SK-N-MC (cell line): ENCODE results near the gene RAB29.

Source experiments
- DNase-seq: peaks from one replicate; pipeline ENCODE4 v3.0.0-alpha.2; 2011; ENCODE audit warnings: low read depth, low spot score
- H3K27ac ChIP-seq: fragments of 200-600 bp; sonication (generic); 2 replicates; pipeline ENCODE4 v1.5.1; 2016; ENCODE audit warnings: mixed run types
- H3K36me3 ChIP-seq: fragments of 200-600 bp; sonication (generic); 2 replicates; pipeline ENCODE4 v1.6.1; 2017; ENCODE audit warnings: antibody characterized with exemption, low read length, mixed read lengths; ENCODE audit not compliant: insufficient read depth
- H3K4me3 ChIP-seq: fragments of 200-600 bp; sonication (generic); 2 replicates; pipeline ENCODE4 v1.5.1; 2016
- H3K9ac ChIP-seq: fragments of 200-600 bp; sonication (generic); 2 replicates; pipeline ENCODE4 v1.8.0; 2017; ENCODE audit warnings: mixed run types, mixed read lengths; ENCODE audit not compliant: insufficient read length
- H3K9me3 ChIP-seq: fragments of 200-600 bp; sonication (generic); 2 replicates; pipeline ENCODE4 v1.6.1; 2017; ENCODE audit warnings: low read depth, mild to moderate bottlenecking, antibody characterized with exemption, low read length, moderate library complexity, mixed read lengths
- EZH2 ChIP-seq: fragments of 200-600 bp; sonication (generic); IDR thresholded peaks from one replicate; pipeline ENCODE4 v1.6.1; 2017; ENCODE audit warnings: antibody characterized with exemption
- FOXP2 ChIP-seq: optimal IDR thresholded peaks from 2 replicates; pipeline ENCODE3; 2011; ENCODE audit warnings: mild to moderate bottlenecking, moderate library complexity; ENCODE audit not compliant: insufficient read depth; ENCODE audit errors: extremely low read length, control extremely low read depth
- POLR2AphosphoS5 ChIP-seq: IDR thresholded peaks from 2 replicates; pipeline ENCODE4 v1.6.1; 2012; ENCODE audit warnings: mild to moderate bottlenecking, low read depth, low read length, borderline replicate concordance

Gene RAB29

DNA sequence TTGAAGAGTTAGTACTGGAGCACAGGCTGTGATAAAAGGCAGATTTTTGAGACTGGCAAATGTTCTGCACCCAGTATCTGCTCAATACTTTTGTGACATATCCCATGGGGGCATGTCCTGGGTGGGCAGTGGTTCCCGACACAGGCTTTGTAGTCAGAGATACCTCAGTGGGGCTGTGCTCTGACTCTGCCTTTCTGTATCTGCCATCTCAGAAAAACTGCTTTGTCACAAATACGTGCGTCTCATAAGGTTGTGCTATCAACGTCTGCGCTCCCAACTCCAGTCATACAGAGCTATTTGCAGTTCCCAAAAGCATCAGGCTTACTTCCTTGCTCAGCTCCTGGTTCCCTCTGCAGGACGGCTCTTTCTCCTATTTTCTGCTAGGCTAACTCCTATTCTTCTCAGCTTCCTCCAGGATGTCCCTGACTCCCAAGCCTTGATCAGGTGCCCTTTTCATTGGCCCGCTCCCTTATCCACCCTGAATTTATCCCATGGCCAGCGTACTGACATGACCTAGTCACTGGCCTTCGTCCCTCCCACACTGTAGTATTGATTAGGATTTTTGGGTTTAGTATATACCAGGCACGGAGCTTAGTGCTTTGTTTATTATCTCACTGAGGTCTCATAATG lies 12.1 kb upstream of the RAB29 start:
- TF ChIP-seq FOXP2, result no peak
- no peak for TF ChIP-seq POLR2AphosphoS5
- TF ChIP-seq EZH2, result no peak
- DNase-seq, result no peak

DNA sequence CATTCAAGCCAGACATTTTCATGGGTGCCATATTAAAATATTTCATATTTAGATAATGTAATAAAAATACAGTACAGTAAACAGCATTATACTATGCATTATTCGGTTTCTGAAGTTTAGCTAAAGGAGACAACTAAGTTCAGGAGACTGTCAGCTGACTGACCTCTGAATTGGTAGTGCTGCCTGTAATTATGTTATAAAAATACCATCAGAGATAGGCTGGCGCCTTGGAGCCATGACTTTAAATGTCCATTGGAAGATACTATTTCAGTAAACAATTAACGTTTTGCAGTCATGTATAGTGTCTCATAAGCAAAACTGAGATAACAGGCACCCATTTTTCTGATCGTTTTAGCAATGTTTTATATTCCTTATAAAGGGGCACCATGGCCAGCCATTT lies 11.3 kb upstream of the RAB29 start:
- no peak overlapping the region for H3K9ac ChIP-seq
- H3K9me3 ChIP-seq, result no peaks in the 10 kb centered on the region
- no peak for TF ChIP-seq FOXP2
- no peak for TF ChIP-seq POLR2AphosphoS5
- no peak for TF ChIP-seq EZH2
- H3K36me3 ChIP-seq, result no peaks in the 10 kb centered on the region
- no peak overlapping the region for H3K4me3 ChIP-seq
- no peak for DNase-seq
- H3K27ac ChIP-seq, result no peak overlapping the region

More for the DNA sequence above, 12.1 kb upstream of the RAB29 start:
- no peak overlapping the region for H3K27ac ChIP-seq
- H3K4me3 ChIP-seq, result no peak overlapping the region
- no peaks in the 10 kb centered on the region for H3K36me3 ChIP-seq
- no peak overlapping the region for H3K9ac ChIP-seq
- no peaks in the 10 kb centered on the region for H3K9me3 ChIP-seq

DNA sequence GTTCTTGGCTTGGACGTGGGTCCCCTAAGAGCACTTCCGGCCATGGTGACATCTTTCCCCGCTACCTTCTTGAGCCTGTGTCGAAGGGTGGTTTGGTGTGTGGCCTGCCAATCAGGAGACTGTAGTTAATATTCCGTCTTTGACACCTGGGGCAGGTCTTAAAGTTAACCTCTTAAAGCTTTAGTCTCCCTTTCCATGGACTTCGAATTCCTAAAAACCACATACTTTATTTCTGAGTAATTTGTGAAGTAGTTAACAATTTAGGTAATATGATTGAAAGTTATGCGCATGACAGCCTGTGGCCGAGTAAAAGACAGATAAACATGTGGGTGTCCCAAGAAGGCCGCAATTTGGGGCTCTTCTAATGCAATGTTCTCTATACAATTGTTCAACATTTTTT lies 10.2 kb upstream of the RAB29 start:
- Histone ChIP-seq H3K27ac (no peak overlapping the region), H3K36me3 (no peaks in the 10 kb centered on the region)

DNA sequence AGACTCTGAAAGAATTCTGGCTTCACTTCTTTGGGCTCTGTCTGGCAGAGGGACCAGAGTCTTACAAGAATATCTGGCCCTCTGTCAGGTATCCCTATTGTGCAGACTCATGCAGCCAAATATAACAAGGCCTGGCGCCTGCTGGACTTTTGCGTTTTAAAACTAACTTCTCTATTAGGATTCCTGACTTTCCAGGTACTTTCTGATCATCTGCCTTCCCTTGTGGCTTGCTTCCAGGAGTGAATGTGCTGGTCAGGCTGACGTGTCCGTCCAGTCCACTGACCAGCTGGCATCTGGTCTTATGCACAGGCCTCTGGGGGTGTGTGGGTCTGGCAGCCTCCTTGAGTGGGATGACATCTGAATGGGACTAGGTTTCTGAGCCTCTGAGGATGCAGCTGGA lies 8.6 kb upstream of the RAB29 start:
- no peak for TF ChIP-seq POLR2AphosphoS5
- TF ChIP-seq FOXP2, result no peak
- no peak for TF ChIP-seq EZH2
- H3K36me3 ChIP-seq, result no peaks in the 10 kb centered on the region
- H3K9me3 ChIP-seq, result no peaks in the 10 kb centered on the region
- no peak for DNase-seq
- no peak overlapping the region for H3K4me3 ChIP-seq
- H3K9ac ChIP-seq, result no peak overlapping the region
- H3K27ac ChIP-seq, result no peak overlapping the region

More for the DNA sequence above, 10.2 kb upstream of the RAB29 start:
- Histone ChIP-seq H3K4me3 (no peak overlapping the region), H3K9me3 (no peaks in the 10 kb centered on the region), H3K9ac (no peak overlapping the region)
- no peak for DNase-seq
- TF ChIP-seq FOXP2 (no peak), POLR2AphosphoS5 (no peak), EZH2 (no peak)

DNA sequence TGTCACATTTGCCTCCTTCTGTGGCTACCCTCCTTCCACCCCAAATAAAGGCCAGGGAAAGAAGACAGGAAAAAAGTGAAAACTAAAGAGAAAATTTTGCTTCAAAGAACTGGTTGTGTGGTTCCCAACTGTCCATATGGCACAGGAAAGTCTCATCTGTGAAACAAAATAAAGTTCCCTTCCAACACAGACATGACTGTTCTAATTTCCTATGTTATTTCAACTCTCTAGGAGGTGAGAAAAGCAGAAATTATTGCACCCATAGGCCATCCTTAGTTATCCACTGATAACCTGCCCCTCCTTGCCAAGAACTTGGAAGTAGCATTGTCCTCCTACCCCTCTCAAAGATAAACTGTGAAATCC lies 8.1 kb upstream of the RAB29 start:
- no peak overlapping the region for H3K4me3 ChIP-seq
- H3K36me3 ChIP-seq, result no peaks in the 10 kb centered on the region
- H3K27ac ChIP-seq, result no peak overlapping the region
- DNase-seq, result no peak
- no peak overlapping the region for H3K9ac ChIP-seq
- no peaks in the 10 kb centered on the region for H3K9me3 ChIP-seq
- TF ChIP-seq FOXP2 (no peak), POLR2AphosphoS5 (no peak), EZH2 (no peak)

DNA sequence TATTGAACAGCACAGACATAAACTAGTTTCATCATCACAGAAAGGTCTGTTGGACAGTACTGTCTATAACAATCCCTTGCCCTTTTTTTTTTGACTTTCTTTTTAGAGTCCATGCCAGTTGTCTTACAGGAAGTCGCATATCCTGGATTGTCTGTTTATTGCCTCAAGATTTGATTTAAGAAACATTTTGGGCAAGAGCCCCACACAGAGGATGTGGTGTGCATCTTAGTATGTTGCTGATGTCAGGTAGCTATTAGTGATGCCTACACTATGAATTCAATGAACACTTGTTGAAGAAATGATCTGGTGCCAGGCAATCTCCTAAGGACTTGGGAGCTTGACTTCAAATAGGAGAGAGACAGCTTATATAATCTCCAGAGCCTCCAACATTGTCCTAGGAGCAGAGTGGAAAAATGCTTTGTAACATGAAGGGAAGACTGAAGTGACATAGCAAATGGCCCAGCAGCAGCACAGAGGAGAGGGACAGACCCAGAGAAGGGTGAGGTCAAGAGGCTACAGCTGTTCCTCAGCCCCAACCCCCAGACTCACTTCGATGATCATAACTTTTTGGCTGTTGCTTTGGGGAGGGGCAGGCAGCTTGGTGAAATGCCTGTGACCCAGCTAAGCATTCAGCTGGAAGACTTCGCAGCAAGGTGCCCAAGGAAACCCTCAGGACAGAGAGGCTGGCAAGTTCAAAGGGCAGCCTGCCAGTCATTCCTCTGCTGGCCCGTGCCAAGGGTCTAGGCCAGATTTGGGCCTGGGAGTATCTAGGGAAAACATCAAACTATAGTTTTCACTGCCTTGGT lies 7.5 kb upstream of the RAB29 start:
- no peaks in the 10 kb centered on the region for H3K9me3 ChIP-seq
- TF ChIP-seq EZH2, result no peak
- TF ChIP-seq FOXP2, result no peak
- no peak for TF ChIP-seq POLR2AphosphoS5
- no peak overlapping the region for H3K9ac ChIP-seq
- H3K36me3 ChIP-seq, result no peaks in the 10 kb centered on the region
- no peak overlapping the region for H3K27ac ChIP-seq
- no peak for DNase-seq
- no peak overlapping the region for H3K4me3 ChIP-seq

DNA sequence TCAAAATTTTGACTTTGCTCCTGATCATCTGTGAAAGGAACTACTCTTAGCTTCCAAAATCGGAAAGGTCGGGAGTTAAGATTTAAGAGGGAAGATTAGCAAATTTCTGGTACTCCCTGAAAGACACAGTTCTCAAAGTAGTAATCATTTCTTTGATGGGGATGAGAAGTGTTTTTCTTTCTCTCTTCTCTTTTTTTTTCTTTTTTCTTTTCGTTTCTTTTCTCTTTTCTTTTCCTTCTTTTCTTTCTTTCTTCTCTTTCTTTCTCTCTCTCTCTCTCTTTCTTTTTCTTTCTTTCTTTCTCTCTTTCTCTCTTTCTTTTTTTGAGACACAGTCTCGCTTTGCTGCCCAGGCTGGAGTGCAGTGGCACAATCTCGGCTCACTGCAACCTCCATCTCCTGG lies 5.1 kb upstream of the RAB29 start:
- H3K4me3 ChIP-seq, result no peak overlapping the region
- no peaks in the 10 kb centered on the region for H3K36me3 ChIP-seq
- H3K9me3 ChIP-seq, result no peaks in the 10 kb centered on the region
- DNase-seq, result no peak
- TF ChIP-seq FOXP2 (no peak), EZH2 (no peak), POLR2AphosphoS5 (no peak)
- no peak overlapping the region for H3K27ac ChIP-seq
- H3K9ac ChIP-seq, result no peak overlapping the region

DNA sequence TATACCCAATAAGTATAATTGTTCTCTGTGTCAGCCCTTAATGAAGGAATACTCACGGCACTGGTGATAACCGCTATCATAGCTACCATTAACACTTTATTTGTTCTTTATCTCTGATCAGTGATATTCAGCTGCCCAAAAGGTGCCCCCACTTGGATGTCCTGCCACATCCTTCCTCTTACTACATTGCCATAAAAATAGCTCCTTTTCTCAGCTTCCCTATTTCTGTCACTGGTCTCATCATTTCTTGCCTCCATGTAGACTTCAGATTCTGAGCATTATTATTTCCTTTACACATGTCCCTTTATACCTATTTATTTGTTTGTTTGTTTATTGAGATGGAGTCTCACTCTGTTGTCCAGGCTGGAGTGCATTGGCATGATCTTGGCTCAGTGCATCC lies 2.7 kb upstream of the RAB29 start:
- Histone ChIP-seq H3K27ac (no peak overlapping the region), H3K9me3 (no peaks in the 10 kb centered on the region), H3K4me3 (no peak overlapping the region), H3K36me3 (no peaks in the 10 kb centered on the region), H3K9ac (no peak overlapping the region)
- DNase-seq, result no peak
- TF ChIP-seq FOXP2 (no peak), EZH2 (no peak), POLR2AphosphoS5 (no peak)
